H1 (cell line): ENCODE measurements around the gene SCN10A. TPM values are rescaled to one million over a fixed set of nuclear protein-coding genes. Genes with fewer than 3 reads are reported as not detected.

Experiments used
- CTCF ChIA-PET: fragments of 300-600 bp; sonication (Branson Sonifier 250); formaldehyde crosslinking; loops from one replicate; lab custom pipeline; 2021; ENCODE audit not compliant: partially characterized antibody; lab: Charles Lee
- POLR2A ChIA-PET: fragments of 300-600 bp; sonication (Branson Sonifier 250); formaldehyde crosslinking; loops from one replicate; lab custom pipeline; 2021; ENCODE audit warnings: inconsistent platforms; ENCODE audit not compliant: partially characterized antibody; lab: Charles Lee
- DNase-seq, 2 experiments: peaks; one replicate each; pipeline versions ENCODE4 v3.0.0 to v3.0.0-alpha.2; 2010 to 2022; ENCODE audit warnings: low spot score in 2 of 2, low read depth in 1 of 2, mixed read lengths in 1 of 2
- FAIRE-seq: peaks from 2 replicates; lab custom pipeline; 2011; peaks lifted over from hg19 to GRCh38; lab: Jason Lieb, UNC
- H2AFZ ChIP-seq: 2 replicates; pipeline ENCODE4 v1.8.1; 2012; ENCODE audit warnings: low read length, inconsistent platforms
- H2AK5ac ChIP-seq: 2 replicates; pipeline ENCODE4 v1.6.1; 2013; ENCODE audit warnings: low read depth, low read length
- H2BK120ac ChIP-seq: replicated peaks from 2 replicates; pipeline ENCODE3; 2013; ENCODE audit warnings: low read depth, low read length, inconsistent platforms
- H2BK12ac ChIP-seq: 2 replicates; pipeline ENCODE4 v1.6.1; 2013; ENCODE audit warnings: low read depth, low read length
- H2BK15ac ChIP-seq: 2 replicates; pipeline ENCODE4 v1.6.1; 2013; ENCODE audit warnings: low read length
- H2BK20ac ChIP-seq: 2 replicates; pipeline ENCODE4 v1.6.1; 2013; ENCODE audit warnings: low read length
- H2BK5ac ChIP-seq: 2 replicates; pipeline ENCODE4 v1.6.1; 2013; ENCODE audit warnings: low read depth, low read length
- H3K14ac ChIP-seq: 2 replicates; pipeline ENCODE4 v1.6.1; 2013; ENCODE audit warnings: inconsistent platforms; ENCODE audit not compliant: insufficient read length
- H3K18ac ChIP-seq: 2 replicates; pipeline ENCODE4 v1.6.1; 2013; ENCODE audit warnings: low read length; ENCODE audit errors: extremely low read depth
- H3K23ac ChIP-seq: 2 replicates; pipeline ENCODE4 v1.6.1; 2013; ENCODE audit warnings: inconsistent platforms; ENCODE audit not compliant: insufficient read length
- H3K23me2 ChIP-seq: 2 replicates; pipeline ENCODE4 v1.6.1; 2013; ENCODE audit warnings: low read depth, low read length
- H3K27ac ChIP-seq: 2 replicates; pipeline ENCODE4 v1.6.1; 2011; ENCODE audit warnings: low read depth, low read length, inconsistent platforms
- H3K27me3 ChIP-seq, 4 experiments: replicated peaks in 1 of 4; 1 replicate in 1 of 4; 2 replicates in 3 of 4; pipeline versions ENCODE4 v1.6.1 to v1.8.1; 2011 to 2013; ENCODE audit warnings: low read length in 3 of 4, mild to moderate bottlenecking in 3 of 4, inconsistent platforms in 2 of 4, mixed read lengths in 2 of 4, moderate library complexity in 1 of 4; ENCODE audit not compliant: control insufficient read depth in 3 of 4, insufficient read depth in 3 of 4; ENCODE audit errors: extremely low read depth in 1 of 4
- H3K36me3 ChIP-seq, 4 experiments: 2 replicates each; pipeline versions ENCODE4 v1.6.1 to v1.8.1; 2011 to 2013; ENCODE audit warnings: mild to moderate bottlenecking in 4 of 4, low read length in 3 of 4, moderate library complexity in 2 of 4, control low read depth in 1 of 4, inconsistent platforms in 1 of 4; ENCODE audit not compliant: insufficient read depth in 4 of 4, control insufficient read depth in 2 of 4
- H3K4ac ChIP-seq: replicated peaks from 2 replicates; pipeline ENCODE3; 2013; ENCODE audit warnings: low read length, low read depth, mixed read lengths, inconsistent platforms; ENCODE audit not compliant: insufficient read length
- H3K4me1 ChIP-seq, 4 experiments: replicated peaks in 1 of 4; 1 replicate in 1 of 4; 2 replicates in 3 of 4; pipeline versions ENCODE4 v1.6.1 to v1.8.1; 2011 to 2013; ENCODE audit warnings: low read length in 3 of 4, inconsistent platforms in 2 of 4, mixed read lengths in 1 of 4; ENCODE audit not compliant: insufficient read depth in 4 of 4, control insufficient read depth in 3 of 4
- H3K4me2 ChIP-seq, 2 experiments: 2 replicates each; pipeline versions ENCODE4 v1.6.1 to v1.8.1; 2011 to 2013; ENCODE audit warnings: low read depth in 2 of 2, low read length in 2 of 2, control low read depth in 1 of 2, inconsistent platforms in 1 of 2, mild to moderate bottlenecking in 1 of 2; ENCODE audit not compliant: insufficient read depth in 1 of 2
- H3K4me3 ChIP-seq, 4 experiments: fragments of 200-600, 300-600 bp in 1 of 4; sonication (generic), shearing (Covaris generic), sonication (Bioruptor Twin) in 1 of 4; 2 replicates each; pipeline versions ENCODE4 v1.5.1 to v1.8.1; 2011 to 2016; ENCODE audit warnings: low read length in 4 of 4, low read depth in 3 of 4, control low read depth in 2 of 4, inconsistent platforms in 2 of 4, mild to moderate bottlenecking in 2 of 4, mixed read lengths in 1 of 4, moderate library complexity in 1 of 4; ENCODE audit not compliant: insufficient read depth in 2 of 4; ENCODE audit errors: extremely low read depth in 1 of 4
- H3K56ac ChIP-seq: replicated peaks from 2 replicates; pipeline ENCODE3; 2013; ENCODE audit warnings: low read depth, mild to moderate bottlenecking, mixed read lengths, low read length, inconsistent platforms; ENCODE audit not compliant: insufficient read length
- H3K79me1 ChIP-seq: 2 replicates; pipeline ENCODE4 v1.6.1; 2013; ENCODE audit warnings: low read depth, low read length, control low read depth
- H3K79me2 ChIP-seq, 2 experiments: 2 replicates each; pipeline versions ENCODE4 v1.6.1 to v1.8.1; 2012 to 2013; ENCODE audit warnings: low read length in 2 of 2, mild to moderate bottlenecking in 2 of 2, inconsistent platforms in 1 of 2; ENCODE audit not compliant: insufficient read depth in 2 of 2, control insufficient read depth in 1 of 2
- H3K9ac ChIP-seq, 4 experiments: replicated peaks in 1 of 4; 1 replicate in 1 of 4; 2 replicates in 3 of 4; pipeline versions ENCODE4 v1.6.1 to v1.8.1; 2011 to 2013; ENCODE audit warnings: low read depth in 3 of 4, low read length in 3 of 4, control low read depth in 2 of 4, mild to moderate bottlenecking in 2 of 4, moderate library complexity in 2 of 4, inconsistent platforms in 1 of 4; ENCODE audit errors: extremely low read depth in 1 of 4
- H3K9me3 ChIP-seq, 2 experiments: 2 replicates each; pipeline versions ENCODE4 v1.6.1 to v1.8.1; 2012 to 2013; ENCODE audit warnings: mild to moderate bottlenecking in 2 of 2, moderate library complexity in 2 of 2, control low read depth in 1 of 2, inconsistent platforms in 1 of 2, low read depth in 1 of 2, low read length in 1 of 2, mixed read lengths in 1 of 2; ENCODE audit not compliant: insufficient read depth in 2 of 2
- H4K20me1 ChIP-seq, 2 experiments: replicated peaks in 1 of 2; 2 replicates each; pipeline versions ENCODE3 to v1.8.1; 2011 to 2013; ENCODE audit warnings: inconsistent platforms in 2 of 2, low read length in 2 of 2, mild to moderate bottlenecking in 1 of 2; ENCODE audit not compliant: insufficient read depth in 2 of 2, control insufficient read depth in 1 of 2
- H4K5ac ChIP-seq: 2 replicates; pipeline ENCODE4 v1.6.1; 2013; ENCODE audit warnings: low read length, low read depth, mixed read lengths, inconsistent platforms; ENCODE audit not compliant: insufficient read length
- H4K8ac ChIP-seq: 2 replicates; pipeline ENCODE4 v1.8.0; 2013; ENCODE audit warnings: mild to moderate bottlenecking, moderate library complexity, low read length, inconsistent platforms; ENCODE audit not compliant: insufficient read depth; ENCODE audit errors: extremely low read depth
- H4K91ac ChIP-seq: replicated peaks from 2 replicates; pipeline ENCODE3; 2013; ENCODE audit warnings: low read length, mixed read lengths, inconsistent platforms; ENCODE audit not compliant: insufficient read length
- CBX5 ChIP-seq: fragments of 300-800, 300-1000 bp; sonication (generic); IDR thresholded peaks from 2 replicates; pipeline ENCODE4 v1.7.1; 2016; ENCODE audit warnings: antibody characterized with exemption, low read length, low read depth
- EGR1 ChIP-seq: IDR thresholded peaks from 2 replicates; pipeline ENCODE4 v1.6.1; 2011; ENCODE audit warnings: low read depth, low read length, borderline replicate concordance
- FOSL1 ChIP-seq: IDR thresholded peaks from 2 replicates; pipeline ENCODE4 v1.6.1; 2011; ENCODE audit warnings: mild to moderate bottlenecking, low read depth, low read length, moderate library complexity; ENCODE audit not compliant: insufficient read depth
- HDAC2 ChIP-seq, 2 experiments: fragments of 300-600 bp in 1 of 2; sonication (generic) in 1 of 2; IDR thresholded peaks; 2 replicates each; pipeline ENCODE4 v1.6.1; 2011 to 2012; ENCODE audit warnings: low read depth in 2 of 2, low read length in 2 of 2, mild to moderate bottlenecking in 2 of 2, moderate library complexity in 2 of 2, borderline replicate concordance in 1 of 2, inconsistent platforms in 1 of 2
- NRF1 ChIP-seq: IDR thresholded peaks from 2 replicates; pipeline ENCODE4 v1.6.1; 2011; ENCODE audit warnings: mild to moderate bottlenecking, low read depth, low read length, improper control_type of control experiment
- POLR2AphosphoS5 ChIP-seq: IDR thresholded peaks from 2 replicates; pipeline ENCODE4 v1.6.1; 2011; ENCODE audit warnings: low read depth, low read length
- SP2 ChIP-seq: IDR thresholded peaks from 2 replicates; pipeline ENCODE4 v1.6.1; 2012; ENCODE audit warnings: mild to moderate bottlenecking, low read length, inconsistent platforms
- TAF7 ChIP-seq: optimal IDR thresholded peaks from 2 replicates; pipeline ENCODE3; 2011; ENCODE audit warnings: low read depth, mild to moderate bottlenecking, inconsistent platforms, low read length, moderate library complexity, borderline replicate concordance
- TBP ChIP-seq: IDR thresholded peaks from 2 replicates; pipeline ENCODE4 v1.6.1; 2011; ENCODE audit warnings: low read depth, low read length, improper control_type of control experiment
- WGBS, 2 experiments: shearing (Covaris generic) in 1 of 2; methylation state at CpG; one replicate each; pipeline versions ENCODE4 v1.1.6 to v1.1.7; 2013 to 2015; ENCODE audit warnings: low lambda C conversion rate in 2 of 2, mixed read lengths in 2 of 2, inconsistent platforms in 1 of 2, low coverage in 1 of 2, missing lambda C conversion rate in 1 of 2; ENCODE audit not compliant: insufficient replicate concordance in 2 of 2, insufficient coverage in 1 of 2, insufficient read length in 1 of 2; ENCODE audit errors: extremely low coverage in 1 of 2, missing lambda C conversion rate in 1 of 2; 5-methylcytosine and 5-hydroxymethylcytosine counted together
- polyA plus RNA-seq, 7 experiments: library from polyadenylated mRNA; depleted of rRNA in 3 of 7; stranded (reverse) in 5 of 7; unstranded in 2 of 7; fragments of >200 nt in 5 of 7; fragments of 200-250 nt in 2 of 7; gene quantifications; 1 replicate in 5 of 7; 2 replicates in 1 of 7; 4 replicates in 1 of 7; pipeline versions ENCODE4 v1.2.1 to v1.2.3, GENCODE V29; 2011 to 2013; ENCODE audit warnings: missing spikeins in 2 of 7, mixed read lengths in 2 of 7
- total RNA-seq: library from RNA; stranded (reverse); fragmentation: NEBNext Ultra II Directional; extraction: Animal tissue kit (Norgen Biotek cat#: 25700); gene quantifications from 2 replicates; pipeline ENCODE4 v1.2.1, GENCODE V29; 2021
- TF ChIP-seq, protein P1 (sequence below): IDR thresholded peaks from 2 replicates; pipeline ENCODE4 v1.6.1; 2012; ENCODE audit warnings: inconsistent platforms

The SCN10A gene
- total and polyA plus RNA-seq, 2 of the 8 experiments (the other 6 are each of a cell fraction or from before 2014, with no cell fraction given): not detected

GRCh38 chr3:38689346-38689745, 126.7 kb downstream of the SCN10A start:
- H3K79me1 ChIP-seq: no peaks in the 10 kb centered on the region

More at GRCh38 chr3:38689346-38689745, 126.7 kb downstream of the SCN10A start:
- DNase-seq: no peak
- Histone ChIP-seq H2AFZ (no peak overlapping the region), H3K23ac (no peak overlapping the region), H3K4ac (no peak overlapping the region)
- TF ChIP-seq, protein P1, sequence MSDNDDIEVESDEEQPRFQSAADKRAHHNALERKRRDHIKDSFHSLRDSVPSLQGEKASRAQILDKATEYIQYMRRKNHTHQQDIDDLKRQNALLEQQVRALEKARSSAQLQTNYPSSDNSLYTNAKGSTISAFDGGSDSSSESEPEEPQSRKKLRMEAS: no peak
- TF ChIP-seq TAF7: no peak
- no peak for TF ChIP-seq HDAC2 (IDR thresholded peaks at IDR 0.05; ENCODE audit: borderline replicate concordance in 1 of 2, low read depth in 2 of 2, low read length in 2 of 2)
- TF ChIP-seq POLR2AphosphoS5: no peak
- TF ChIP-seq NRF1: no peak
- no peak for TF ChIP-seq EGR1
- no peak for TF ChIP-seq FOSL1
- no peak for TF ChIP-seq CBX5
- TF ChIP-seq TBP: no peak
- no peak for TF ChIP-seq SP2
- TF ChIP-seq, all 59 proteins: peak for 0
- no peak overlapping the region for H4K91ac ChIP-seq
- no peak overlapping the region for H3K56ac ChIP-seq
- no peaks in the 10 kb centered on the region for H3K27me3 ChIP-seq
- H2BK20ac ChIP-seq: no peak overlapping the region
- H3K9me3 ChIP-seq: no peaks in the 10 kb centered on the region
- no peaks in the 10 kb centered on the region for H3K4me1 ChIP-seq
- no peaks in the 10 kb centered on the region for H3K36me3 ChIP-seq
- no peaks in the 10 kb centered on the region for H4K20me1 ChIP-seq
- H4K8ac ChIP-seq: no peak overlapping the region
- no peak overlapping the region for H3K9ac ChIP-seq
- no peak for FAIRE-seq
- no peak overlapping the region for H2BK15ac ChIP-seq
- 88% methylated on average over 4 of the region's 4 CpGs; no CpG with 5 or more reads in 1 of the 2 experiments for WGBS, 2 experiments
- H3K18ac ChIP-seq: no peak overlapping the region
- H2BK12ac ChIP-seq: no peak overlapping the region
- no peak overlapping the region for H3K4me3 ChIP-seq
- CTCF ChIA-PET: interaction anchor here (0.6 to 3.7 kb wide), 5 partner anchors 26 to 1580 kb away, joined by 3 to 18 read pairs (median 3); no protein-coding TSS in a partner anchor
- H3K79me2 ChIP-seq: no peaks in the 10 kb centered on the region
- no peak overlapping the region for H2AK5ac ChIP-seq
- H2BK5ac ChIP-seq: no peak overlapping the region
- no peak overlapping the region for H3K14ac ChIP-seq
- H3K23me2 ChIP-seq: no peaks in the 10 kb centered on the region
- POLR2A ChIA-PET: no interaction called here
- H3K27ac ChIP-seq: no peak overlapping the region
- no peak overlapping the region for H3K4me2 ChIP-seq
- no peak overlapping the region for H2BK120ac ChIP-seq
- H4K5ac ChIP-seq: no peak overlapping the region
